ENCODE measurements around the gene GJA4. TPM values are rescaled to one million over a fixed set of nuclear protein-coding genes. Genes with fewer than 3 reads are reported as not detected.

GJA4 gene
- total RNA-seq, 1 donor from 2014 or later: 11.6 TPM

- H3K27me3 Mint-ChIP-seq (ENCODE audit: low read depth): peaks cover 7% of the 10 kb centered on the region
- TF ChIP-seq, protein P1, sequence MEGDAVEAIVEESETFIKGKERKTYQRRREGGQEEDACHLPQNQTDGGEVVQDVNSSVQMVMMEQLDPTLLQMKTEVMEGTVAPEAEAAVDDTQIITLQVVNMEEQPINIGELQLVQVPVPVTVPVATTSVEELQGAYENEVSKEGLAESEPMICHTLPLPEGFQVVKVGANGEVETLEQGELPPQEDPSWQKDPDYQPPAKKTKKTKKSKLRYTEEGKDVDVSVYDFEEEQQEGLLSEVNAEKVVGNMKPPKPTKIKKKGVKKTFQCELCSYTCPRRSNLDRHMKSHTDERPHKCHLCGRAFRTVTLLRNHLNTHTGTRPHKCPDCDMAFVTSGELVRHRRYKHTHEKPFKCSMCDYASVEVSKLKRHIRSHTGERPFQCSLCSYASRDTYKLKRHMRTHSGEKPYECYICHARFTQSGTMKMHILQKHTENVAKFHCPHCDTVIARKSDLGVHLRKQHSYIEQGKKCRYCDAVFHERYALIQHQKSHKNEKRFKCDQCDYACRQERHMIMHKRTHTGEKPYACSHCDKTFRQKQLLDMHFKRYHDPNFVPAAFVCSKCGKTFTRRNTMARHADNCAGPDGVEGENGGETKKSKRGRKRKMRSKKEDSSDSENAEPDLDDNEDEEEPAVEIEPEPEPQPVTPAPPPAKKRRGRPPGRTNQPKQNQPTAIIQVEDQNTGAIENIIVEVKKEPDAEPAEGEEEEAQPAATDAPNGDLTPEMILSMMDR (IDR thresholded peaks at IDR 0.05): no peak
- H3K9me3 Mint-ChIP-seq (ENCODE audit: low read depth): no peaks in the 10 kb centered on the region
- H3K27ac Mint-ChIP-seq (ENCODE audit: unreplicated experiment): no peak overlapping the region
- no peak for DNase-seq (ENCODE audit: low spot score)
- peaks cover 14% of the 10 kb centered on the region for H3K36me3 Mint-ChIP-seq (ENCODE audit: low read depth)
- H3K4me1 Mint-ChIP-seq (ENCODE audit: low read depth): peaks cover 37% of the 10 kb centered on the region
- peak overlapping the region; percentile 29 for H3K4me3 Mint-ChIP-seq (ENCODE audit: unreplicated experiment)
Measured at GRCh38 chr1:34794001-34794789, 1.4 kb downstream of the GJA4 start.

GRCh38 chr1:34794790-34795180, 2.0 kb downstream of the GJA4 start:
- no peak for DNase-seq (ENCODE audit: low spot score)
- H3K4me3 Mint-ChIP-seq (ENCODE audit: unreplicated experiment): peak overlapping the region; percentile 10
- H3K4me1 Mint-ChIP-seq (ENCODE audit: low read depth): peaks cover 37% of the 10 kb centered on the region
- no peaks in the 10 kb centered on the region for H3K9me3 Mint-ChIP-seq (ENCODE audit: low read depth)
- H3K36me3 Mint-ChIP-seq (ENCODE audit: low read depth): peaks cover 14% of the 10 kb centered on the region
- no peak overlapping the region for H3K27ac Mint-ChIP-seq (ENCODE audit: unreplicated experiment)
- H3K27me3 Mint-ChIP-seq (ENCODE audit: low read depth): peaks cover 7% of the 10 kb centered on the region
- TF ChIP-seq, protein P1 (IDR thresholded peaks at IDR 0.05): no peak

DNA sequence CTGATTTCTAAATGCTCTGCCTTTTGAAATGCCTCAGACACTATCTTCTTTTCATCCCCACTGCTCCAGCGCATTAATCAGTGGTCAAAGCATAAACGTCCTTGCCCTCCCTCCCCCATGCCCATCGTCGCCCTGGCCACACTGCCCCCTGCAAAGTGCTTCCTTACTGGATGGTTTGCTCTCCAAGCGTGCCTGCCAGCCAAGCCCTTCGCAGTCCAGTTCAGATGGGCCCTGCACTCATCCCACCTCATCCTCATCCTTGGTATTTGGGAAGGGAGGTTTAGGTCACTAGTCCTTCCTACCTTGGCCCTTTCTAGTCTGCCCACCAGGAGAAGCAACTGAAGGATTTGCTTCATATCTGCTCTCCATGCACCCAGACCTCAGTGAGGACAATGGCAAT, 3.1 kb downstream of the GJA4 start:
- TF ChIP-seq, protein P1 (IDR thresholded peaks at IDR 0.05): no peak
- H3K4me1 Mint-ChIP-seq (ENCODE audit: low read depth): peaks cover 32% of the 10 kb centered on the region
- H3K27ac Mint-ChIP-seq (ENCODE audit: unreplicated experiment): no peak overlapping the region
- no peaks in the 10 kb centered on the region for H3K9me3 Mint-ChIP-seq (ENCODE audit: low read depth)
- peaks cover 14% of the 10 kb centered on the region for H3K36me3 Mint-ChIP-seq (ENCODE audit: low read depth)
- DNase-seq (ENCODE audit: low spot score): no peak
- peaks cover 7% of the 10 kb centered on the region for H3K27me3 Mint-ChIP-seq (ENCODE audit: low read depth)
- H3K4me3 Mint-ChIP-seq (ENCODE audit: unreplicated experiment): peak overlapping the region; percentile 14

DNA sequence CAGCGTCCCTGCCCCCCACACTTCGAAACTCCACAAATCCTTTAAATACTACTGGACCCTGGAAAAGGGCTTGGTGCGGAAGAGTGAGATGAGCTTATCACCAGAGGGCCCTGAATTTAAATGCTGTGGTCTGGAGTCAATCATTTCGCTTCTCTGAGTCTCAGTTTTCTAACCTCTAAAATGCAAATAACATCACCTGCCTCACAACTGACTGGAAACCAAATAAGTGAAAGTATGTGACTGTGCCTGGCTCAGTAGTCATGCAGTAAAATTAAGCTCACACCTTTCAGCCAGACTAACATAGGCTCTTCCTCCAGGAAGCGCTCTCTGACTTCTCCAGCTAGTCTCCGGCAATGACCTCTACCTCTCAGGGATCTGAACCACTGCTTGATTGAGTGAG, 4.2 kb downstream of the GJA4 start:
- H3K4me3 Mint-ChIP-seq (ENCODE audit: unreplicated experiment): no peak overlapping the region
- H3K4me1 Mint-ChIP-seq (ENCODE audit: low read depth): peaks cover 22% of the 10 kb centered on the region
- DNase-seq (ENCODE audit: low spot score): no peak
- TF ChIP-seq, protein P1 (IDR thresholded peaks at IDR 0.05): no peak
- H3K27ac Mint-ChIP-seq (ENCODE audit: unreplicated experiment): no peak overlapping the region
- H3K9me3 Mint-ChIP-seq (ENCODE audit: low read depth): no peaks in the 10 kb centered on the region
- H3K36me3 Mint-ChIP-seq (ENCODE audit: low read depth): peaks cover 14% of the 10 kb centered on the region
- peaks cover 7% of the 10 kb centered on the region for H3K27me3 Mint-ChIP-seq (ENCODE audit: low read depth)

- H3K27ac Mint-ChIP-seq (ENCODE audit: unreplicated experiment): no peak overlapping the region
Measured at GRCh38 chr1:34800214-34800613, 7.4 kb downstream of the GJA4 start.

More at GRCh38 chr1:34800214-34800613, 7.4 kb downstream of the GJA4 start:
- DNase-seq (ENCODE audit: low spot score): no peak
- Mint-ChIP-seq H3K9me3 (ENCODE audit: low read depth) (peaks cover 7% of the 10 kb centered on the region), H3K36me3 (ENCODE audit: low read depth) (peaks cover 11% of the 10 kb centered on the region), H3K4me1 (ENCODE audit: low read depth) (peaks cover 6% of the 10 kb centered on the region), H3K4me3 (ENCODE audit: unreplicated experiment) (no peak overlapping the region), H3K27me3 (ENCODE audit: low read depth) (peaks cover 1% of the 10 kb centered on the region)
- TF ChIP-seq, protein P1 (IDR thresholded peaks at IDR 0.05): no peak
